Esophagus muscularis mucosa (tissue), 4 donors: Measurements from ENCODE around the gene PEAR1.

Source experiments
- EP300 ChIP-seq: sonication (generic); formaldehyde crosslinking; IDR thresholded peaks from one replicate; pipeline ENCODE4 v1.6.1; 2017; ENCODE audit warnings: antibody characterized with exemption
- POLR2A ChIP-seq: fragments of 450-650 bp; IDR thresholded peaks from one replicate; pipeline ENCODE4 v1.6.1; 2017; ENCODE audit warnings: antibody characterized with exemption, moderate library complexity, mild to moderate bottlenecking, low read depth
- POLR2AphosphoS5 ChIP-seq, 2 donors: sonication (generic); formaldehyde crosslinking; IDR thresholded peaks; one replicate each; pipeline ENCODE4 v1.6.1; 2017; ENCODE audit warnings: antibody characterized with exemption in 2 of 2
- TF ChIP-seq, protein P1 (sequence below), 3 experiments: fragments of 200-600 bp in 2 of 3; fragments of 450-650 bp in 1 of 3; sonication (generic) in 2 of 3; IDR thresholded peaks; one replicate each; pipeline ENCODE4 v1.5.1; 2017 to 2019; ENCODE audit warnings: antibody characterized with exemption in 3 of 3, mild to moderate bottlenecking in 2 of 3, moderate library complexity in 1 of 3

DNA sequence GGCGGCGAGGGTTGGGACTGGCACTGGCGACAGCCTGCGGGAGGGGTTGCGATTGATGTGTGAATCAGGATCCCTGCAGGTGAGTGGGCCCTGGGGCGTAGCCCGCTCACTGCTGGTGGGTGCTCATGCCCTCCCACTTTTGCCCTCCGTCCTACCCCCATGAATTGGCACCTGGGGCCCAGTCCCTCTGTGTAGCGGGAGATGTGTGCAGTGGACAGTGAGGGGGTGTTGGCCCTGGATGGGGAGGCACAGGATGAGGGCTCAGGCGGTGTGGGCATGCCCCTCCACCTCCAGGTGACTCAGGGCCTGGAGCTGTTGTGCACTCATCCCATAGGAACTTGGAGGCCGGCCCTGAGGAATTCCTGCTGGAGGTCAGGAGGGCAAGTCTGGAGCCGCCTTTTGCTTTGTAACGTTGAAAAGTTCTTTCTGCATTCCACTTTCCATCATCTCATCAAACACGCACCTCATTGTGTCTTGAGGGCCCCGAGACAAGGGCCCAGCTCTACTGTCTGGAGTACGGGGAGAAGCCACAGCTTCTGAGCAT lies 3.0 kb downstream of the PEAR1 start:
- TF ChIP-seq, protein P1, sequence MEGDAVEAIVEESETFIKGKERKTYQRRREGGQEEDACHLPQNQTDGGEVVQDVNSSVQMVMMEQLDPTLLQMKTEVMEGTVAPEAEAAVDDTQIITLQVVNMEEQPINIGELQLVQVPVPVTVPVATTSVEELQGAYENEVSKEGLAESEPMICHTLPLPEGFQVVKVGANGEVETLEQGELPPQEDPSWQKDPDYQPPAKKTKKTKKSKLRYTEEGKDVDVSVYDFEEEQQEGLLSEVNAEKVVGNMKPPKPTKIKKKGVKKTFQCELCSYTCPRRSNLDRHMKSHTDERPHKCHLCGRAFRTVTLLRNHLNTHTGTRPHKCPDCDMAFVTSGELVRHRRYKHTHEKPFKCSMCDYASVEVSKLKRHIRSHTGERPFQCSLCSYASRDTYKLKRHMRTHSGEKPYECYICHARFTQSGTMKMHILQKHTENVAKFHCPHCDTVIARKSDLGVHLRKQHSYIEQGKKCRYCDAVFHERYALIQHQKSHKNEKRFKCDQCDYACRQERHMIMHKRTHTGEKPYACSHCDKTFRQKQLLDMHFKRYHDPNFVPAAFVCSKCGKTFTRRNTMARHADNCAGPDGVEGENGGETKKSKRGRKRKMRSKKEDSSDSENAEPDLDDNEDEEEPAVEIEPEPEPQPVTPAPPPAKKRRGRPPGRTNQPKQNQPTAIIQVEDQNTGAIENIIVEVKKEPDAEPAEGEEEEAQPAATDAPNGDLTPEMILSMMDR (IDR thresholded peaks at IDR 0.05): no peak
- peak; percentile 14 to 22 for TF ChIP-seq POLR2AphosphoS5 (IDR thresholded peaks at IDR 0.05)
- no peak for TF ChIP-seq POLR2A
- TF ChIP-seq EP300: no peak
